DOHH2 (cell line): ENCODE data around the gene FGD4.

Source experiments
- CTCF ChIP-seq: fragments of 200-600 bp; sonication (generic); IDR thresholded peaks from one replicate; pipeline ENCODE4 v1.5.1; 2014; ENCODE audit warnings: antibody characterized with exemption, mild to moderate bottlenecking, low read depth, low read length; ENCODE audit not compliant: poor library complexity, severe bottlenecking
- EZH2phosphoT487 ChIP-seq: fragments of 200-600 bp; sonication (generic); IDR thresholded peaks from 2 replicates; pipeline ENCODE4 v1.6.1; 2017; ENCODE audit warnings: borderline replicate concordance, mild to moderate bottlenecking, antibody characterized with exemption, low read length, moderate library complexity, mixed read lengths

DNA sequence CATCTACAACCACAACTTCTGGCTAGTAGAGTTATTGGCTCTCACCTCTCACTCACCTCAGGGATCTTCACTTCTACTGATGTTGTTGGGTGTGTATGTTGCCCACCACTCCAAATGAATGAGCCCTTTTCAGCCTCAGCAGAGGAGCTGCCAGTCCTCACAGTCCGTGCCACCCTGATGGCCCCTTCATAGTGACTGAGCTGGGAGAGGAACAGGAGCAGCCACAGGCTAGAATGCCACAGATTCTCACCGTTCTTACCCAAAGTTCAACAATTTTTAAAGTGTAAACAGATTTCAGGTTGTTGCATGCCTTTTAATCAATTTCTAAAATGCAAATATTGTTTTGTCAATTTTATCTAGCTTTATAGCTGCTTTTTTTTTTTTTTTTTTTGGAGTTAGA is 205.2 kb downstream of the FGD4 start:
- TF ChIP-seq EZH2phosphoT487, result no peak
- TF ChIP-seq CTCF, result no peak
